Omental fat pad (tissue), 4 donors: ENCODE data around the gene SGSM2. TPM values are rescaled to one million over a fixed set of nuclear protein-coding genes. Genes with fewer than 3 reads are reported as not detected.

Experiments
- ATAC-seq: fragments of 150-250 bp; one replicate; pipeline ENCODE4 v1.9.1; 2016; ENCODE audit warnings: mild to moderate bottlenecking, moderate library complexity; ENCODE audit not compliant: low FRiP score
- DNase-seq: peaks from one replicate; pipeline ENCODE4 v3.0.0-alpha.2; 2019; ENCODE audit warnings: low spot score
- total RNA-seq, 4 donors: library from RNA; depleted of rRNA; stranded (reverse); fragments of >200 nt; gene quantifications; one replicate each; pipeline ENCODE4 v1.1.0, GENCODE V29; 2016
- TF ChIP-seq, protein P1 (sequence below), 3 donors: fragments of 450-650 bp; IDR thresholded peaks; one replicate each; pipeline ENCODE4 v1.5.1; 2016 to 2017; ENCODE audit warnings: antibody characterized with exemption in 3 of 3, mild to moderate bottlenecking in 3 of 3, moderate library complexity in 2 of 3

Gene SGSM2
- total RNA-seq, 4 donors from 2014 or later, result 30.8 to 50.7 (median 39.8) TPM

DNA sequence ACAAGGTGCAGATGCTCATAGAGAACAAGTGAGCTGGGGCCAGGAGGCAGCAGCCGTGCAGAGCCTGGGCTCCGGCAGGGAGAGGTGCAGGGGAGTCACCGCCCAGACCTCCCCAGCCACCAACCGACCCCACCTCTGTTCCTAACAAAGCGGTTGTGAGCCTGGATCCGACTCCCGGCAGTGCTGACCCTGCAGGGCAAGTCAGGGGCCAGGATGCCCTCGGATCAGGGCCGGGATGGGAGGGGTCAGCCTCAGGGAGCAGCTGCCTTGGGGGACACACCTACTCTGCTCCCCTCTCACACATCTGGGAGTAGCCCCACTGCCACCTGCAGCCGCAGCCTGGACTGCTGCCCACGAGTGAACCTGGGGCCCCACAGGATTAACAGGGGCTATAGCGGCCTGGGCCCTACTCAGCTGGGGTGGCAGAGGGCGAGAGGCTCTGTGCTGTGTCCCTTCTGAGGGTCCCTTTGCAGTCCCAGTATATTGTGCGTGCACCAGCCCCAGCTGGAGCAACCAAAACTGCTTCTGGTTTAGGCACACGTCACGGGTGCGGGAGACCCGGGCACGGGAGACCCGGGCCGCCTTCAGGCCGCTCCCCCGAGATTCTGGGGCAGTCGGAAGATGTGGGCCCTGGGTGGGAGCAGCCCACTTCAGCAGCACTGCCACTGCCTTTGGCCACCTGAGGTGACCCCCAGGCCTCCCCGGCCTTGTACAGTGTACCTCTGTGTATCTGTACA, 42.4 kb downstream of the SGSM2 start:
- DNase-seq (no peak), ATAC-seq (no peak)

DNA sequence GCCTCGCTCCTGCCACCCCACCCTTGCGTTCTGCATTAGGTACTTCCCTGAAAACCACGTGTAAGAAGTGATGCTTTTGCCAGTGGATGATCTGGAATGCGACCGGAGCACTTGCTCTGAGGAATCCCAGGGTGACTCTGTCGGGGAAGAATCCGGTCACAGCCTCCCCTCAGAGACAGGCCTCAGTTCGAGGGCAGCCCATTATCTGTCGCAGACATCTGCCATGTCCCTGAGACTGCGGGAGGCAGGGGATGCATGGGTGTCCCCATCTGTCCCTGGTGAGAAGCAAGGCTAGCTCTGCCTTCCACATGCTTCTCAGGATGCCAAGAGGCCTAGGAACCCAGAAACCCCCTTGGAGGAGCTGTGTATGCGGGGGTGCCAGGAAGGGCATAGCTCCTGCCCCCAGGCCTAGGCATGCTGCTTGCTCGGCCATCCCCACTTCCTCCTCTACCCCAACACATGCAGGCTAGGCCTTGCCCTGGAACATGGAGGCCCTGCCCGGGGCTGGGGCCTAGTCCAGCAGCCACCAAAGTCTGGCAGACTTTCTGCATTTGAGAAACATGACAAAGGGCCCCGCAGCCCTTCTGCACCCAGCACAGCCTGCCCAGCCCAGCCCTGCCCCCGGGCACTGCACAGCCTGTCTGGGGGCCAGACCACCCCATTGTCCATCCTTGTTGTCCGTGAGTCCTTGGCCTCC, 43.1 kb downstream of the SGSM2 start:
- ATAC-seq, result no peak

More for the DNA sequence above, 42.4 kb downstream of the SGSM2 start:
- TF ChIP-seq, protein P1, sequence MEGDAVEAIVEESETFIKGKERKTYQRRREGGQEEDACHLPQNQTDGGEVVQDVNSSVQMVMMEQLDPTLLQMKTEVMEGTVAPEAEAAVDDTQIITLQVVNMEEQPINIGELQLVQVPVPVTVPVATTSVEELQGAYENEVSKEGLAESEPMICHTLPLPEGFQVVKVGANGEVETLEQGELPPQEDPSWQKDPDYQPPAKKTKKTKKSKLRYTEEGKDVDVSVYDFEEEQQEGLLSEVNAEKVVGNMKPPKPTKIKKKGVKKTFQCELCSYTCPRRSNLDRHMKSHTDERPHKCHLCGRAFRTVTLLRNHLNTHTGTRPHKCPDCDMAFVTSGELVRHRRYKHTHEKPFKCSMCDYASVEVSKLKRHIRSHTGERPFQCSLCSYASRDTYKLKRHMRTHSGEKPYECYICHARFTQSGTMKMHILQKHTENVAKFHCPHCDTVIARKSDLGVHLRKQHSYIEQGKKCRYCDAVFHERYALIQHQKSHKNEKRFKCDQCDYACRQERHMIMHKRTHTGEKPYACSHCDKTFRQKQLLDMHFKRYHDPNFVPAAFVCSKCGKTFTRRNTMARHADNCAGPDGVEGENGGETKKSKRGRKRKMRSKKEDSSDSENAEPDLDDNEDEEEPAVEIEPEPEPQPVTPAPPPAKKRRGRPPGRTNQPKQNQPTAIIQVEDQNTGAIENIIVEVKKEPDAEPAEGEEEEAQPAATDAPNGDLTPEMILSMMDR (IDR thresholded peaks at IDR 0.05), result no peak

DNA sequence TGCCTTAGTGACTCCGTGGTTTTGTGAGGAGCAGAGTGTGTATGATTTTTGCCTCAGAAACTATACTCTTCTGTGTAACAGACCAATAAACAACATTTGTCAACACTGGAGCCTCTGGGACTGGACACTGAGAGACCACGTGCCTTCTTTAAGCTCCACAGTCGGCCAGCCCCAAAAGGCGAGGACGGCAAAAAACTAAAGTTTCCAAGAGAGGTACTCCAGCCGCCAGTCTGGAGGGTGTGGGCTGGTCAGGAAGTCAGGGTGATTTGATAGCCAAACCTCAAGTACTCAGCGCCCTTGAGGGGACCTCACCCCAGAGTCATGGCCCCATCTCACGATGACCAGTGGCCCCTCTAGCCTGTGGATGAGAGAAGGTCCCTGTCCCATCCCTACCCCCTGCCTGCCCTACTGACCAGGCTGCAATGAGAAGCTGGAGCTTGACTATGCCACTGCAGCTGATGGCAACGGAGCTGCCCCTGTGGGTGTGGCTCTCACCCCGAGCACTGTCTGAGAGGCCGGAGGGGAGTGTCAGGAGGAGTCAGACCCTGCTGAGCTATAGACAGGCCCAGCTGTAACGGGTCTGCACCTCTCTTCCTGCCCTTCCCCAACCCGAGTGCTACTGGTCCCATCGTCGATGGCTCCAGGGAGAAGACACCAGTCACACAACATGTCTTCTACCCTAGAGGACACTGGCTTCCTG, 43.8 kb downstream of the SGSM2 start:
- ATAC-seq (no peak), DNase-seq (no peak)
- TF ChIP-seq, protein P1 (IDR thresholded peaks at IDR 0.05), result no peak

More for the DNA sequence above, 43.1 kb downstream of the SGSM2 start:
- no peak for DNase-seq
- TF ChIP-seq, protein P1 (IDR thresholded peaks at IDR 0.05), result no peak

DNA sequence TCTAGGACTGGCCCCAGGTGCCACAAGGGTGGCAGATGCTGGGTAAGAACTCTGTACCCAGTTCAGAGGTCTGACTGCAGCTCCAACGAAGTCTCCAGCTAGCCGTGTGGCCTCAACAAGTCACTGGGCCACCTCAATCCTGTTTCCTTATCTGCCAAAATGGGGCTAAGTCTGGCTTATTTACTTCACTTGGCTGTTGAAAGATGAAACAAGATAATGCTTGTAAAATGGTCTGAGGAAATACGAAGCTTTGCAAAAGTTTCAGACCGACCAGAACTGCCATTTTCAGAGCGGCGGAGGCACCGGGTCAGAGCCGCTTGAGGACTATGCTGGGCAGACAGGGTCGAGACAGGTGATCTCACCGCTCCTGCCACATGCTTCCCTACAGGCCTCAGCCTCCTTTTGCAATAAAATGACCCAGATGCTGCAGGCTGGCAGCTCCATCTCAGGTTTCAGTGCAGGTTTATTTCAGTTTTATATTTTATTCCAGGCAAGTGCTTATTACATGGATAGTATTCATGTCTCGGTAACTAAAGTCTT, 46.4 kb downstream of the SGSM2 start:
- DNase-seq (no peak), ATAC-seq (no peak)
- TF ChIP-seq, protein P1 (IDR thresholded peaks at IDR 0.05), result no peak

DNA sequence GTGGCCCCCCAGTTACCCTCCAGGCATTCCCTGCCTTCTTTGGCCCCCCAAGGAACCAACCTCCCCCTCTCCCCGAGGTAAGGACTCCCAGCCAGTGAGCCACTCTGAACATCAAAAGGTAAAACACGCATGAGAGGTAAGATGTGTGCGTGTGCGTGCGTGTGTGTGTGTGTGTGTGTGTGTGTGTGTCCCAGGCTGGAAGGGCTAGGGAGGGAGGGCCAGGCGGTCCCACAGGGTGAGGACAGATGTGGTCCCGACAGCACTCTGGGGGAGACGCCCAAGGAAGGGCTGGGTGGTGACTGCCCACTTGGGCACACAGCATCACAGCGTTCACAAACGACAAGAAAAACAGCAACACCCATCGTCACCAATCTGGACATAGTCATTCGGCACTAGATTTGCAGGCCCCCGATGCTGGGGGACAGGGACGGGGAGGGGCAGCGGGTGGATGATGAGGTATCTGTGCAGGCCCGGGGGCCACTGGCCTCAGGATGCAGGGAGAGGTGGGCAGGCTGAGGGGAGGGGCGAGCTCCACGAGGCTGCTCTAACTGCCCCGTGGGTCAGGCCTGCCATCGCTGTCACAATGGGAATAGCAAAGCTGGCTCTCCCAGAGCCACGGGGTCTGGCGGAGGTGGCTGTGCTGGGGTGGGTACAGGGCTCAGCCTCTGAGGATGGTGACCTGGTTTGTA, 47.3 kb downstream of the SGSM2 start:
- no peak for ATAC-seq
- no peak for DNase-seq
- TF ChIP-seq, protein P1 (IDR thresholded peaks at IDR 0.05), result no peak
